Testis (tissue), 3 donors: Measurements from ENCODE around the gene SPTBN4. TPM values are rescaled to one million over a fixed set of nuclear protein-coding genes. Genes with fewer than 3 reads are reported as not detected.

Experiments
- DNase-seq: peaks from one replicate; pipeline ENCODE4 v3.0.0-alpha.2; 2019
- H3K27ac ChIP-seq, 2 donors: fragments of 200-600 bp; sonication (generic); one replicate each; pipeline ENCODE4 v1.5.1; 2019
- H3K27me3 ChIP-seq: fragments of 200-600 bp; sonication (generic); one replicate; pipeline ENCODE4 v1.5.1; 2019
- H3K36me3 ChIP-seq: fragments of 200-600 bp; sonication (generic); one replicate; pipeline ENCODE4 v1.5.1; 2017; ENCODE audit warnings: low read depth; ENCODE audit errors: missing control alignments
- H3K4me1 ChIP-seq: fragments of 200-600 bp; sonication (generic); one replicate; pipeline ENCODE4 v1.5.1; 2019
- H3K4me3 ChIP-seq, 2 donors: fragments of 200-600 bp; sonication (generic); one replicate each; pipeline ENCODE4 v1.5.1; 2017 to 2019
- H3K9me3 ChIP-seq: fragments of 200-600 bp; sonication (generic); one replicate; pipeline ENCODE4 v1.5.1; 2017
- CTCF ChIP-seq, 3 experiments: fragments of 450-650 bp in 2 of 3; fragments of 200-600 bp in 1 of 3; sonication (generic) in 1 of 3; IDR thresholded peaks; one replicate each; pipeline ENCODE4 v1.5.1; 2016 to 2019; ENCODE audit warnings: antibody characterized with exemption in 3 of 3, mild to moderate bottlenecking in 2 of 3, moderate library complexity in 1 of 3
- POLR2A ChIP-seq: fragments of 450-650 bp; IDR thresholded peaks from one replicate; pipeline ENCODE4 v1.6.1; 2017; ENCODE audit warnings: antibody characterized with exemption, mild to moderate bottlenecking, moderate library complexity
- WGBS, 2 donors: methylation state at CpG; one replicate each; pipeline ENCODE4 v1.1.5; 2018; 5-methylcytosine and 5-hydroxymethylcytosine counted together
- intact Hi-C: fragments of 100-400 bp; cut with DNase I; formaldehyde crosslinking; loops from one replicate; pipeline ENCODE4 v1.15.1; 2023; ENCODE audit warnings: low total_unique reads
- polyA plus RNA-seq: library from polyadenylated mRNA; stranded (reverse); fragments of 350-450 nt; fragmentation: Illumina TruSeq; extraction: RNeasy Lipid Tissue Mini Kit (QIAGEN cat#74804); gene quantifications from one replicate; pipeline ENCODE4 v1.2.3, GENCODE V29; 2014; ENCODE audit warnings: low read depth, low replicate concordance; ENCODE audit not compliant: insufficient read depth
- total RNA-seq, 2 donors: library from RNA; depleted of rRNA; stranded (reverse); fragments of >200 nt; gene quantifications; one replicate each; pipeline ENCODE4 v1.2.3, GENCODE V29; 2016

The SPTBN4 gene
- total and polyA plus RNA-seq, 3 donors from 2014 or later: 7.2 to 27.9 (median 18.3) TPM

- 69 to 81% methylated on average over 4 of the region's 4 CpGs for WGBS, 2 donors
- no peak overlapping the region for H3K27ac ChIP-seq
- intact Hi-C loops: no loop called here
- no peak for DNase-seq
- H3K27me3 ChIP-seq: no peaks in the 10 kb centered on the region
- H3K36me3 ChIP-seq: no peaks in the 10 kb centered on the region
- no peaks in the 10 kb centered on the region for H3K9me3 ChIP-seq
- H3K4me1 ChIP-seq: no peaks in the 10 kb centered on the region
- H3K4me3 ChIP-seq: no peak overlapping the region
- TF ChIP-seq CTCF (IDR thresholded peaks at IDR 0.05) (no peak), POLR2A (no peak)
Observed at GRCh38 chr19:40592170-40592569, 125.4 kb downstream of the SPTBN4 start.

- Histone ChIP-seq H3K27me3 (no peaks in the 10 kb centered on the region), H3K4me3 (no peak overlapping the region), H3K4me1 (peaks cover 9% of the 10 kb centered on the region), H3K9me3 (no peaks in the 10 kb centered on the region), H3K27ac (no peak overlapping the region), H3K36me3 (no peaks in the 10 kb centered on the region)
- WGBS, 2 donors: 17 to 24% methylated on average over 8 of the region's 8 CpGs
- no peak for DNase-seq
- TF ChIP-seq POLR2A (no peak), CTCF (IDR thresholded peaks at IDR 0.05) (no peak)
- intact Hi-C loops: no loop called here
Observed at GRCh38 chr19:40594255-40594654, 127.5 kb downstream of the SPTBN4 start.

- Histone ChIP-seq H3K27ac (no peak overlapping the region), H3K27me3 (no peaks in the 10 kb centered on the region), H3K4me3 (no peak overlapping the region), H3K36me3 (no peaks in the 10 kb centered on the region), H3K9me3 (no peaks in the 10 kb centered on the region), H3K4me1 (peaks cover 11% of the 10 kb centered on the region)
- TF ChIP-seq POLR2A (no peak), CTCF (IDR thresholded peaks at IDR 0.05) (no peak)
- 15 to 30% methylated on average over 11 to 13 of the region's 13 CpGs for WGBS, 2 donors
- DNase-seq: no peak
- intact Hi-C loops: no loop called here
Observed at GRCh38 chr19:40594657-40595091, 127.9 kb downstream of the SPTBN4 start.

GRCh38 chr19:40596608-40597328, 130.0 kb downstream of the SPTBN4 start:
- Histone ChIP-seq H3K4me1 (peaks cover 24% of the 10 kb centered on the region), H3K27me3 (no peaks in the 10 kb centered on the region)
- intact Hi-C loops: no loop called here

More at GRCh38 chr19:40596608-40597328, 130.0 kb downstream of the SPTBN4 start:
- H3K9me3 ChIP-seq: no peaks in the 10 kb centered on the region
- no peak overlapping the region for H3K27ac ChIP-seq
- peak overlapping the region in 1 of 2 donors; percentile 12 for H3K4me3 ChIP-seq
- WGBS, 2 donors: 4 to 9% methylated on average over 4 to 53 of the region's 53 CpGs
- TF ChIP-seq POLR2A (no peak), CTCF (IDR thresholded peaks at IDR 0.05) (no peak)
- no peaks in the 10 kb centered on the region for H3K36me3 ChIP-seq
- DNase-seq: peak; percentile 69
